K562 (cell line): ENCODE results near the gene BIVM. TPM values are rescaled to one million over a fixed set of nuclear protein-coding genes. Genes with fewer than 3 reads are reported as not detected.

Source experiments
- ASH1L ChIP-seq: fragments of 450-650 bp; IDR thresholded peaks from 2 replicates; pipeline ENCODE4 v1.6.1; 2018; ENCODE audit warnings: borderline replicate concordance, mild to moderate bottlenecking, low read depth; ENCODE audit not compliant: partially characterized antibody
- CBX2 ChIP-seq: fragments of 200-600 bp; sonication (generic); IDR thresholded peaks from one replicate; pipeline ENCODE4 v1.6.1; 2012; ENCODE audit warnings: mild to moderate bottlenecking, low read length, inconsistent platforms; ENCODE audit not compliant: insufficient read depth, poor library complexity, severe bottlenecking
- CCNT2 ChIP-seq: IDR thresholded peaks from 2 replicates; pipeline ENCODE4 v1.6.1; 2011; ENCODE audit warnings: borderline replicate concordance, low read depth, mild to moderate bottlenecking, moderate library complexity, mixed read lengths, low read length; ENCODE audit not compliant: insufficient read length; ENCODE audit errors: extremely low read depth
- CREBBP ChIP-seq: IDR thresholded peaks from one replicate; pipeline ENCODE4 v1.6.1; 2012; ENCODE audit warnings: low read depth, mild to moderate bottlenecking, control low read depth, inconsistent platforms, low read length
- CTBP1 ChIP-seq: fragments of 450-650 bp; IDR thresholded peaks from 2 replicates; pipeline ENCODE4 v1.6.1; 2016; ENCODE audit warnings: borderline replicate concordance
- DACH1 ChIP-seq: fragments of 450-650 bp; IDR thresholded peaks from 2 replicates; pipeline ENCODE4 v1.6.1; 2018; ENCODE audit not compliant: partially characterized antibody
- GTF2B ChIP-seq: IDR thresholded peaks from 2 replicates; pipeline ENCODE4 v1.6.1; 2011; ENCODE audit not compliant: insufficient read length; ENCODE audit errors: extremely low read depth
- GTF2E2 ChIP-seq: fragments of 200-800 bp; sonication (Bioruptor generic); IDR thresholded peaks from 2 replicates; pipeline ENCODE4 v1.6.1; 2016; ENCODE audit warnings: missing genetic modification characterization, missing compliant biosample characterization
- PBX2 ChIP-seq, 2 experiments: IDR thresholded peaks in 1 of 2; conservative IDR thresholded peaks in 1 of 2; 2 replicates each; pipeline ENCODE4 v1.6.1; 2016; ENCODE audit warnings: low read depth in 2 of 2, mild to moderate bottlenecking in 1 of 2, missing compliant biosample characterization in 1 of 2, missing genetic modification characterization in 1 of 2, moderate library complexity in 1 of 2
- POLR3A ChIP-seq: IDR thresholded peaks from 2 replicates; pipeline ENCODE4 v1.6.1; 2011; ENCODE audit warnings: borderline replicate concordance, mild to moderate bottlenecking, moderate library complexity; ENCODE audit not compliant: insufficient read length, insufficient read depth; ENCODE audit errors: extremely low read depth
- PRDM10 ChIP-seq: fragments of 450-650 bp; IDR thresholded peaks from 2 replicates; pipeline ENCODE4 v1.6.1; 2018; ENCODE audit not compliant: partially characterized antibody
- RBM15 ChIP-seq: fragments of 200-400 bp; formaldehyde crosslinking; IDR thresholded peaks from 2 replicates; pipeline ENCODE4 v1.6.1; 2018; ENCODE audit warnings: mild to moderate bottlenecking, low read length, moderate library complexity; ENCODE audit not compliant: insufficient read depth
- ZFP36 ChIP-seq: fragments of 150-350 bp; IDR thresholded peaks from 2 replicates; pipeline ENCODE4 v1.6.1; 2018; ENCODE audit warnings: low read length, low read depth; ENCODE audit not compliant: partially characterized antibody
- ZNF551 ChIP-seq: fragments of 250-450 bp; sonication (Bioruptor Pico); IDR thresholded peaks from 2 replicates; pipeline ENCODE4 v1.5.0; 2021; ENCODE audit warnings: mild to moderate bottlenecking, moderate library complexity
- polyA plus RNA-seq, 8 experiments: library from polyadenylated mRNA; depleted of rRNA in 4 of 8; stranded (reverse) in 5 of 8; unstranded in 3 of 8; fragments of >200 nt; fragmentation: Nextera tagmentation in 2 of 8; fragmentation: Illumina TruSeq in 1 of 8; extraction: Ambion mirVana in 2 of 8; extraction: Trizol in 1 of 8; gene quantifications; 2 replicates each; pipeline versions ENCODE4 v1.2.1 to v1.2.3, GENCODE V29; 2011 to 2014; ENCODE audit warnings: inconsistent platforms in 1 of 8, missing spikeins in 1 of 8
- total RNA-seq, 7 experiments: library from RNA; depleted of rRNA in 6 of 7; stranded (reverse); fragments of >200 nt in 6 of 7; fragmentation: Illumina TruSeq in 2 of 7; extraction: Trizol in 2 of 7; gene quantifications; 2 replicates each; pipeline versions ENCODE4 v1.2.1 to v1.2.3, GENCODE V29; 2011 to 2021; ENCODE audit warnings: low replicate concordance in 1 of 7
- TF ChIP-seq, protein P1 (sequence below): fragments of 150-350 bp; IDR thresholded peaks from 2 replicates; pipeline ENCODE4 v1.6.1; 2014; ENCODE audit warnings: low read depth, mild to moderate bottlenecking, low read length, borderline replicate concordance

The BIVM gene
- total and polyA plus RNA-seq, 9 of the 15 experiments (the other 6 are each of a cell fraction or from before 2014, with no cell fraction given), result 3.6 to 23.1 (median 16.8) TPM

DNA sequence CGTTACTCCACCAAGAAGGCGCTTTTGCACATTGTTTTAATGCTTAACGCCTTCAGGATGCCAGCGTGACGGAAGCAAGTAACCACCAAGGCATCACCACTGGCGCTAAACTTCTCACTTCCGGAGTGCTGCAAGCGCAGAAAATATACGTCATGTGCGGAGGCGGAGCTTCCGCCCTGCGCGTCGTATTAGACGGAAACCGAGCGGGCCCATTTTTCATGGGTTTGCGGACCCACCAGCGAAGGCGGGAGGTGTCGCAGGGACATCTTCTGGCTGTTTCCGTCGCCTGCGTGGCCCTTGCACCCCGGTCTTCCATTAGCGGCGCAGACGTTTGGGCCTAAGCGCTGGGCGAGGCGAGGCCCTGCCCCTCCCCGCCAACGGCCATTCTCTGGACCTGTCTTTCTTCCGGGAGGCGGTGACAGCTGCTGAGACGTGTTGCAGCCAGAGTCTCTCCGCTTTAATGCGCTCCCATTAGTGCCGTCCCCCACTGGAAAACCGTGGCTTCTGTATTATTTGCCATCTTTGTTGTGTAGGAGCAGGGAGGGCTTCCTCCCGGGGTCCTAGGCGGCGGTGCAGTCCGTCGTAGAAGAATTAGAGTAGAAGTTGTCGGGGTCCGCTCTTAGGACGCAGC is 46.8 kb downstream of the BIVM start, which contains the start of gene ERCC5 (continued):
- TF ChIP-seq PBX2 (CRISPR knock-in tag; IDR thresholded peaks at IDR 0.05; ENCODE audit: low read depth), result no peak
- 0 out of 2 replicates have a peak, but pooled peaks have one; percentile 47 for TF ChIP-seq PBX2 (tag; conservative IDR thresholded peaks at IDR 0.05; ENCODE audit: low read depth)
- no peak for TF ChIP-seq CREBBP
- TF ChIP-seq CCNT2, result peak; percentile 28
- TF ChIP-seq, protein P1, sequence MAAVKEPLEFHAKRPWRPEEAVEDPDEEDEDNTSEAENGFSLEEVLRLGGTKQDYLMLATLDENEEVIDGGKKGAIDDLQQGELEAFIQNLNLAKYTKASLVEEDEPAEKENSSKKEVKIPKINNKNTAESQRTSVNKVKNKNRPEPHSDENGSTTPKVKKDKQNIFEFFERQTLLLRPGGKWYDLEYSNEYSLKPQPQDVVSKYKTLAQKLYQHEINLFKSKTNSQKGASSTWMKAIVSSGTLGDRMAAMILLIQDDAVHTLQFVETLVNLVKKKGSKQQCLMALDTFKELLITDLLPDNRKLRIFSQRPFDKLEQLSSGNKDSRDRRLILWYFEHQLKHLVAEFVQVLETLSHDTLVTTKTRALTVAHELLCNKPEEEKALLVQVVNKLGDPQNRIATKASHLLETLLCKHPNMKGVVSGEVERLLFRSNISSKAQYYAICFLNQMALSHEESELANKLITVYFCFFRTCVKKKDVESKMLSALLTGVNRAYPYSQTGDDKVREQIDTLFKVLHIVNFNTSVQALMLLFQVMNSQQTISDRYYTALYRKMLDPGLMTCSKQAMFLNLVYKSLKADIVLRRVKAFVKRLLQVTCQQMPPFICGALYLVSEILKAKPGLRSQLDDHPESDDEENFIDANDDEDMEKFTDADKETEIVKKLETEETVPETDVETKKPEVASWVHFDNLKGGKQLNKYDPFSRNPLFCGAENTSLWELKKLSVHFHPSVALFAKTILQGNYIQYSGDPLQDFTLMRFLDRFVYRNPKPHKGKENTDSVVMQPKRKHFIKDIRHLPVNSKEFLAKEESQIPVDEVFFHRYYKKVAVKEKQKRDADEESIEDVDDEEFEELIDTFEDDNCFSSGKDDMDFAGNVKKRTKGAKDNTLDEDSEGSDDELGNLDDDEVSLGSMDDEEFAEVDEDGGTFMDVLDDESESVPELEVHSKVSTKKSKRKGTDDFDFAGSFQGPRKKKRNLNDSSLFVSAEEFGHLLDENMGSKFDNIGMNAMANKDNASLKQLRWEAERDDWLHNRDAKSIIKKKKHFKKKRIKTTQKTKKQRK, result no peak
- TF ChIP-seq PRDM10, result peak; percentile 94
- peak; percentile 27 for TF ChIP-seq ZFP36
- 0 out of 2 replicates have a peak, but pooled peaks have one; percentile 56 for TF ChIP-seq GTF2E2
- TF ChIP-seq DACH1, result peak; percentile 46
- no peak for TF ChIP-seq ZNF551 (CRISPR knock-in tag)
- TF ChIP-seq CBX2, result no peak
- peak; percentile 65 for TF ChIP-seq CTBP1
- no peak for TF ChIP-seq POLR3A
- no peak for TF ChIP-seq GTF2B
- TF ChIP-seq RBM15, result no peak
- TF ChIP-seq ASH1L, result peak; percentile 61
